Brain microvascular endothelial cell (primary cell): ENCODE data around the gene CCT7.

Experiments
- DNase-seq: peaks from one replicate; pipeline ENCODE4 v3.0.0-alpha.2; 2020
- H3K27ac ChIP-seq: fragments of 250-450 bp; sonication (Bioruptor Pico); 2 replicates; pipeline ENCODE4 v1.5.1; 2020; ENCODE audit warnings: mild to moderate bottlenecking, moderate library complexity
- H3K27me3 ChIP-seq: fragments of 250-450 bp; sonication (Bioruptor Pico); replicated peaks from 2 replicates; pipeline ENCODE4 v1.5.1; 2020; ENCODE audit warnings: mild to moderate bottlenecking
- H3K36me3 ChIP-seq: fragments of 250-450 bp; sonication (Bioruptor Pico); replicated peaks from 2 replicates; pipeline ENCODE4 v1.5.1; 2020; ENCODE audit warnings: mild to moderate bottlenecking
- H3K4me3 ChIP-seq: 2 replicates; pipeline ENCODE4 v1.5.1; 2011; ENCODE audit warnings: low read depth, mild to moderate bottlenecking, control low read depth, low read length, moderate library complexity
- in situ Hi-C: cut with HindIII; loops from 2 replicates; pipeline ENCODE4 v1.10.0; 2017; ENCODE audit warnings: low sequenced_read_pairs, low pct_ligation_motif_present
- TF ChIP-seq, protein P1 (sequence below): IDR thresholded peaks from 2 replicates; pipeline ENCODE4 v1.5.1; 2011; ENCODE audit warnings: low read depth, mild to moderate bottlenecking, moderate library complexity, low read length, control low read depth, inconsistent platforms; ENCODE audit errors: missing control alignments

CCT7 gene

GRCh38 chr2:73266061-73266901 lies 32.2 kb downstream of the CCT7 start:
- no peak overlapping the region for H3K4me3 ChIP-seq
- H3K27ac ChIP-seq, result no peak overlapping the region
- H3K36me3 ChIP-seq, result no peaks in the 10 kb centered on the region
- TF ChIP-seq, protein P1, sequence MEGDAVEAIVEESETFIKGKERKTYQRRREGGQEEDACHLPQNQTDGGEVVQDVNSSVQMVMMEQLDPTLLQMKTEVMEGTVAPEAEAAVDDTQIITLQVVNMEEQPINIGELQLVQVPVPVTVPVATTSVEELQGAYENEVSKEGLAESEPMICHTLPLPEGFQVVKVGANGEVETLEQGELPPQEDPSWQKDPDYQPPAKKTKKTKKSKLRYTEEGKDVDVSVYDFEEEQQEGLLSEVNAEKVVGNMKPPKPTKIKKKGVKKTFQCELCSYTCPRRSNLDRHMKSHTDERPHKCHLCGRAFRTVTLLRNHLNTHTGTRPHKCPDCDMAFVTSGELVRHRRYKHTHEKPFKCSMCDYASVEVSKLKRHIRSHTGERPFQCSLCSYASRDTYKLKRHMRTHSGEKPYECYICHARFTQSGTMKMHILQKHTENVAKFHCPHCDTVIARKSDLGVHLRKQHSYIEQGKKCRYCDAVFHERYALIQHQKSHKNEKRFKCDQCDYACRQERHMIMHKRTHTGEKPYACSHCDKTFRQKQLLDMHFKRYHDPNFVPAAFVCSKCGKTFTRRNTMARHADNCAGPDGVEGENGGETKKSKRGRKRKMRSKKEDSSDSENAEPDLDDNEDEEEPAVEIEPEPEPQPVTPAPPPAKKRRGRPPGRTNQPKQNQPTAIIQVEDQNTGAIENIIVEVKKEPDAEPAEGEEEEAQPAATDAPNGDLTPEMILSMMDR, result no peak
- H3K27me3 ChIP-seq, result peaks cover 35% of the 10 kb centered on the region
- in situ Hi-C loops, result no loop called here
- no peak for DNase-seq

DNA sequence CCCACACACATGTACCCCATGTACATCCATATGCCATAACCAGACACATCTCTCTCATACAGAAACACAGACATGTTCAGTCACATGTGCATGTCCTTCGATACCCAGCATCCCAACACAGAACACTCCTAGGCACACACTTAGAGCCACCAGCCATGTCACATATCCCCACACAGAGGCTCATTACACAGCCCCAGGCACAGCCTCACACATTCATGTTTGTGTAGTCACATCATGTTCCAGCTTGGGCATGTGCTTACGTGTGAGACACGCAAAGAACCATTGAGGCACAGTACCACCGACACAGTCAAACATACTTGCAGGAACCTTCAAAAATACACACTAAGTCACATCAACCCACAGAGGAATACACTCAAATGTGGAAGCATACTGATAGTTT lies 32.9 kb downstream of the CCT7 start:
- TF ChIP-seq, protein P1, result no peak
- no peak overlapping the region for H3K4me3 ChIP-seq
- no peaks in the 10 kb centered on the region for H3K36me3 ChIP-seq
- peaks cover 35% of the 10 kb centered on the region for H3K27me3 ChIP-seq
- H3K27ac ChIP-seq, result no peak overlapping the region
- in situ Hi-C loops, result no loop called here
- no peak for DNase-seq

DNA sequence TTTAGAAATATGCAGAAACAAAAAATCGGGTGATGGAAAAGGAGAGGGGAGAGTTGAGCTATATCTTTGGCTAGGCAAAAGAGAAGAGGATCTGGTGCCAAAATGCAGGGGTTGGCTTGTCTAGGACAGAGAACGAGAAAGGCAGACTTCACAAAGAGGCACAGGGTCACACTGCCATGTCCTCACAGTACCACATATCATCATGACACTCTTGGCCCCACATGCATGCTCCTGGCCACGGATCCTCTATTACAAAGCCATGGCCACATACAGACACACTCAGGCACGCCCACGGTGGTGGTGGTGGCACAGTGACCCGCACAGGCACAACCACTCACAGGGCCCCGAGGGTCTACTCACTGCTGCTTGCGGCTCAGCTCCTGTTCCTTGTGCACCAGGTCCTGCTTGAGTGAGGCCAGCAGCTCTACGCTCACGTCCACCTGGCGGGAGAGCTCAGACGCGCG lies 34.3 kb downstream of the CCT7 start:
- no peak for DNase-seq
- no peak overlapping the region for H3K27ac ChIP-seq
- H3K4me3 ChIP-seq, result peak overlapping the region; percentile 12
- in situ Hi-C loops, result no loop called here
- TF ChIP-seq, protein P1, result no peak
- no peaks in the 10 kb centered on the region for H3K36me3 ChIP-seq
- peaks cover 35% of the 10 kb centered on the region for H3K27me3 ChIP-seq

GRCh38 chr2:73268830-73269685 lies 35.0 kb downstream of the CCT7 start:
- in situ Hi-C loops, result no loop called here
- Histone ChIP-seq H3K36me3 (no peaks in the 10 kb centered on the region), H3K27ac (no peak overlapping the region), H3K27me3 (peaks cover 35% of the 10 kb centered on the region), H3K4me3 (peak overlapping the region; percentile 12)
- DNase-seq, result no peak
- TF ChIP-seq, protein P1, result peak; percentile 29

DNA sequence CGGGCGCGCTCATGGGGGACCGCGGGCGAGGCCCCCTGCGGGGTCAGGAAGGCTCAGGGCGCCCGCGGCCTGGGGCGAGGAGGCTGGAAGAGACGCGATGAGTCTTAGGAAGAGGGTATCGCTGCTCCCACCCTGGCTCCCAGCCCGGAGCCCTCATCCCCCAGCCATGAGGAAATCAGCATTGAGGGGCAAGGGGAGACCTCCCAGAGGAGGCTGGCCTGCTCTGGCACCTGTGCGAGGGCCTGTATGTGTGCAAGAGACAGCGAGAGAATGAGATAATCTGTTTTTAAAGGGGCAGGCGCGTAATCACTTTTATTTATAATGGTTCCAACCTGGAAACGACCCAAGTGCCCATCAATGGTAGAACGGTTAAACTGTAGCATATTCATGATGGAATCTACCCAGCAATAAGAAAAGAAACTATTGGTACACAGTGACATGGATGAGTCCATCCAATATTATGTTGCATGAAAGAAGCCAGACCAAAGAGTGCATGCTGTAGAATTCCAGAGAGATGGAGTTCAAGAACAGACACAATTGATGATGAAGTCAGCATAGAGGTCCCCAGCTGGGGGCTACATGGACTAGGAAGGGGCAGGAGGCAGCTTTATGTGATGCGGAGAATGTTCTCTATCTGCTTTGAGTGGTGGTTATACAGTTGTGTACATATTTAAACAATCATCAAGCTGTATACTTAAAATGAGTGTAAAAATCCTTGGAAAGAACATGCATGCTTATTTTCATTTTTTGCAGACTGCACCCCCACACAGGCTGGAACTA lies 35.8 kb downstream of the CCT7 start:
- TF ChIP-seq, protein P1, result no peak
- Histone ChIP-seq H3K4me3 (no peak overlapping the region), H3K27ac (no peak overlapping the region), H3K36me3 (no peaks in the 10 kb centered on the region), H3K27me3 (peaks cover 35% of the 10 kb centered on the region)
- no peak for DNase-seq
- in situ Hi-C loops, result no loop called here
